Measurements from ENCODE around the gene STATH.
"Not testable (repeated sequence)": the region's sequence is repeated elsewhere in the genome, so short reads cannot be mapped to it uniquely, and the experiment has no call there.

DNA sequence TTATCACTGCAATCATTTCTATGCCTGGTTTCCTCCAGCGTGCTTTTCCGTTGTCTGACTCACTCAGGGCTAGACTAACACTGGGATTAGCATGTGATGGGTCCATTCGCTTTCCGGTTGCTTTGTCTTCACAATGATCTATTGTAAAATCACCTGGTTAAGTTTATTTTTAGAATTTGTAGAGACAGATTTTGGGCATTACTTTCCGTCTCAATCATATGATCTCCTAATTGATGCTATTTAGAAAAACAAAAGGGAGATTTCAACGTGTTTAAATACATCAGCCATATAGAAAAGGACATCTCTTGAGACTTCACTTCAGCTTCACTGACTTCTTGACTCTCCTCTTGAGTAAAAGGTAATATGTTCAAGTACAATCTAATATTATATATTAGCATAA is 54.4 kb downstream of the STATH start, which contains the start of gene HTN1:
- TF ChIP-seq CTCF (conservative IDR thresholded peaks at IDR 0.05 in 1 of 2, IDR thresholded peaks at IDR 0.05 in 1 of 2; ENCODE audit: extremely low read depth in 1 of 2, insufficient read depth in 1 of 2, low read depth in 1 of 2, low read length in 2 of 2); EZH2 (IDR thresholded peaks at IDR 0.05; ENCODE audit: borderline replicate concordance, low read length): not testable (repeated sequence)

All from mammary epithelial cell (primary cell).